ENCODE measurements around the gene TSR3. TPM values are rescaled to one million over a fixed set of nuclear protein-coding genes. Genes with fewer than 3 reads are reported as not detected.

TSR3 gene
- total and polyA plus RNA-seq, 2 of the 13 experiments (the other 11 are each of a cell fraction or from before 2014, with no cell fraction given), result 24.2 to 51.0 TPM

- no peak for TF ChIP-seq PHF21A (CRISPR knock-in tag; IDR thresholded peaks at IDR 0.05)
- TF ChIP-seq ZNF501 (CRISPR knock-in tag; IDR thresholded peaks at IDR 0.05), result no peak
- no peak for TF ChIP-seq ZBTB44 (CRISPR knock-in tag; IDR thresholded peaks at IDR 0.05)
- TF ChIP-seq HOXA3 (CRISPR knock-in tag; IDR thresholded peaks at IDR 0.05), result no peak
- no peak for TF ChIP-seq RNF2 (conservative IDR thresholded peaks at IDR 0.05; ENCODE audit: low read depth)
- TF ChIP-seq NFE2L1 (CRISPR knock-in tag; IDR thresholded peaks at IDR 0.05; ENCODE audit: borderline replicate concordance), result no peak
- no peak for TF ChIP-seq ZNF354B (CRISPR knock-in tag; IDR thresholded peaks at IDR 0.05)
- no peak for TF ChIP-seq ISL2 (CRISPR knock-in tag; IDR thresholded peaks at IDR 0.05)
- TF ChIP-seq HINFP (CRISPR knock-in tag; IDR thresholded peaks at IDR 0.05; ENCODE audit: low read depth), result no peak
These were observed 35.7 kb upstream of the TSR3 start (continued) for GRCh38 chr16:1387331-1387730.

- CTCF ChIA-PET (ENCODE audit: low intra/inter-chr PET ratio, low total read pairs), result no interaction called here
- ATAC-seq (no peak), FAIRE-seq (no peak), DNase-seq (ENCODE audit: low spot score) (no peak)
- Histone ChIP-seq H3K4me3 (replicated peaks in 1 of 3; ENCODE audit: insufficient read depth in 1 of 3, low read depth in 2 of 3, low read length in 3 of 3) (no peak overlapping the region), H3K4me2 (ENCODE audit: low read depth, low read length) (no peak overlapping the region), H3K9me3 (ENCODE audit: low read length) (no peaks in the 10 kb centered on the region), H3K79me2 (ENCODE audit: insufficient read depth, low read length) (no peaks in the 10 kb centered on the region), H3K4me1 (ENCODE audit: insufficient read depth, low read length) (peaks cover 2% of the 10 kb centered on the region), H3K9ac (ENCODE audit: insufficient read depth, low read depth, low read length) (no peak overlapping the region), H4K20me1 (ENCODE audit: insufficient read depth, low read length) (no peaks in the 10 kb centered on the region), H2AFZ (ENCODE audit: low read length) (no peak overlapping the region), H3K27ac (ENCODE audit: extremely low read length, insufficient read depth, low read length) (no peak overlapping the region), H3K36me3 (replicated peaks in 1 of 2; ENCODE audit: control insufficient read depth in 1 of 2, insufficient read depth in 2 of 2, low read length in 2 of 2) (peaks cover 0 to 7% of the 10 kb centered on the region in 2 experiments; a peak in 2 of 5 replicates), H3K27me3 (ENCODE audit: control insufficient read depth in 1 of 2, insufficient read depth in 2 of 2, low read length in 2 of 2) (no peaks in the 10 kb centered on the region)
- in situ Hi-C loops (cut with HindIII; ENCODE audit: extremely low pct_ligation_motif_present, low pct_unique_long_range_greater_than_20kb) (no loop called here), intact Hi-C loops (cut with micrococcal nuclease; ENCODE audit: unreplicated experiment) (no loop called here)
- POLR2A ChIA-PET, result no interaction called here
- BruUV-seq (replicated peaks), result no TSS peak
- WGBS (ENCODE audit: low lambda C conversion rate), result 97% methylated on average over 27 of the region's 39 CpGs
- no peak for TF ChIP-seq MAX (IDR thresholded peaks at IDR 0.05)
- TF ChIP-seq ZNF430 (CRISPR knock-in tag; IDR thresholded peaks at IDR 0.05), result no peak
- no peak for TF ChIP-seq ZNF567 (CRISPR knock-in tag; IDR thresholded peaks at IDR 0.05; ENCODE audit: borderline replicate concordance)
- TF ChIP-seq ZNF710 (CRISPR knock-in tag; IDR thresholded peaks at IDR 0.05; ENCODE audit: borderline replicate concordance), result no peak
- TF ChIP-seq ZNF780A (CRISPR knock-in tag; IDR thresholded peaks at IDR 0.05), result no peak
- no peak for TF ChIP-seq CCAR2 (optimal IDR thresholded peaks at IDR 0.05; ENCODE audit: low read depth, low read length)
- no peak for TF ChIP-seq ZBTB2 (CRISPR knock-in tag; IDR thresholded peaks at IDR 0.05; ENCODE audit: low read depth)
- no peak for TF ChIP-seq ZNF354B (CRISPR knock-in tag; IDR thresholded peaks at IDR 0.05)
- TF ChIP-seq ETV6 (CRISPR knock-in tag; conservative IDR thresholded peaks at IDR 0.05), result no peak
- TF ChIP-seq KDM5A (IDR thresholded peaks at IDR 0.05; ENCODE audit: borderline replicate concordance, low read length), result no peak
These were observed 33.6 kb upstream of the TSR3 start for GRCh38 chr16:1385232-1385631.
